K562 (cell line): ENCODE measurements around the gene ZNF598. TPM values are rescaled to one million over a fixed set of nuclear protein-coding genes. Genes with fewer than 3 reads are reported as not detected.

Experiments
- ARNT ChIP-seq, 2 experiments: fragments of 450-650 bp; IDR thresholded peaks; 2 replicates each; pipeline ENCODE4 v1.6.1; 2016; ENCODE audit warnings: mild to moderate bottlenecking in 1 of 2
- ETV5 ChIP-seq: sonication (generic); formaldehyde crosslinking; IDR thresholded peaks from 2 replicates; pipeline ENCODE4 v1.4.0; 2020; ENCODE audit warnings: low read depth, mild to moderate bottlenecking, missing genetic modification reagents
- MAFK ChIP-seq: IDR thresholded peaks from 2 replicates; pipeline ENCODE4 v1.6.1; 2011; ENCODE audit warnings: low read length, improper control_type of control experiment
- MEIS2 ChIP-seq: fragments of 450-650 bp; IDR thresholded peaks from 2 replicates; pipeline ENCODE4 v1.6.1; 2014; ENCODE audit warnings: mild to moderate bottlenecking; ENCODE audit not compliant: partially characterized antibody
- MTF1 ChIP-seq: fragments of 250-450 bp; sonication (Bioruptor Pico); IDR thresholded peaks from 2 replicates; pipeline ENCODE4 v1.9.0; 2021; ENCODE audit warnings: moderate library complexity, mild to moderate bottlenecking, inconsistent platforms, borderline replicate concordance
- ZNF133 ChIP-seq: fragments of 250-450 bp; sonication (Bioruptor Pico); IDR thresholded peaks from 2 replicates; pipeline ENCODE4 v1.4.0; 2020; ENCODE audit warnings: mild to moderate bottlenecking
- ZNF263 ChIP-seq: sonication (generic); formaldehyde crosslinking; IDR thresholded peaks from 2 replicates; pipeline ENCODE4 v1.8.0; 2022; ENCODE audit warnings: mild to moderate bottlenecking, missing genetic modification reagents, borderline replicate concordance
- ZNF311 ChIP-seq: fragments of 250-450 bp; sonication (Bioruptor Pico); IDR thresholded peaks from 2 replicates; pipeline ENCODE4 v1.4.0; 2020; ENCODE audit warnings: mild to moderate bottlenecking, moderate library complexity
- polyA plus RNA-seq, 8 experiments: library from polyadenylated mRNA; depleted of rRNA in 4 of 8; stranded (reverse) in 5 of 8; unstranded in 3 of 8; fragments of >200 nt; fragmentation: Nextera tagmentation in 2 of 8; fragmentation: Illumina TruSeq in 1 of 8; extraction: Ambion mirVana in 2 of 8; extraction: Trizol in 1 of 8; gene quantifications; 2 replicates each; pipeline versions ENCODE4 v1.2.1 to v1.2.3, GENCODE V29; 2011 to 2014; ENCODE audit warnings: inconsistent platforms in 1 of 8, missing spikeins in 1 of 8
- total RNA-seq, 7 experiments: library from RNA; depleted of rRNA in 6 of 7; stranded (reverse); fragments of >200 nt in 6 of 7; fragmentation: Illumina TruSeq in 2 of 7; extraction: Trizol in 2 of 7; gene quantifications; 2 replicates each; pipeline versions ENCODE4 v1.2.1 to v1.2.3, GENCODE V29; 2011 to 2021; ENCODE audit warnings: low replicate concordance in 1 of 7
- TF ChIP-seq, protein P1 (sequence below): fragments of 450-650 bp; IDR thresholded peaks from 2 replicates; pipeline ENCODE4 v1.7.1; 2018; ENCODE audit warnings: mild to moderate bottlenecking, low read depth; ENCODE audit not compliant: partially characterized antibody
- TF ChIP-seq, protein P2 (sequence below): IDR thresholded peaks from 2 replicates; pipeline ENCODE4 v1.6.1; 2011; ENCODE audit warnings: borderline replicate concordance, low read depth, mild to moderate bottlenecking, moderate library complexity, low read length; ENCODE audit not compliant: insufficient read depth, poor library complexity, severe bottlenecking
- TF ChIP-seq, protein P3 (sequence below): fragments of 250-450 bp; sonication (Bioruptor Pico); IDR thresholded peaks from 2 replicates; pipeline ENCODE4 v1.8.0; 2022; ENCODE audit warnings: inconsistent platforms, mild to moderate bottlenecking, moderate library complexity, borderline replicate concordance
- TF ChIP-seq, protein P4 (sequence below): fragments of 450-650 bp; IDR thresholded peaks from 2 replicates; pipeline ENCODE4 v1.6.1; 2014; ENCODE audit warnings: low read depth, mild to moderate bottlenecking, moderate library complexity, borderline replicate concordance
- TF ChIP-seq, protein P5 (sequence below): fragments of 250-450 bp; sonication (Bioruptor Pico); IDR thresholded peaks from 2 replicates; pipeline ENCODE4 v1.4.0; 2020

The ZNF598 gene
- total and polyA plus RNA-seq, 9 of the 15 experiments (the other 6 are each of a cell fraction or from before 2014, with no cell fraction given): 0.11 to 115 (median 29.6) TPM

DNA sequence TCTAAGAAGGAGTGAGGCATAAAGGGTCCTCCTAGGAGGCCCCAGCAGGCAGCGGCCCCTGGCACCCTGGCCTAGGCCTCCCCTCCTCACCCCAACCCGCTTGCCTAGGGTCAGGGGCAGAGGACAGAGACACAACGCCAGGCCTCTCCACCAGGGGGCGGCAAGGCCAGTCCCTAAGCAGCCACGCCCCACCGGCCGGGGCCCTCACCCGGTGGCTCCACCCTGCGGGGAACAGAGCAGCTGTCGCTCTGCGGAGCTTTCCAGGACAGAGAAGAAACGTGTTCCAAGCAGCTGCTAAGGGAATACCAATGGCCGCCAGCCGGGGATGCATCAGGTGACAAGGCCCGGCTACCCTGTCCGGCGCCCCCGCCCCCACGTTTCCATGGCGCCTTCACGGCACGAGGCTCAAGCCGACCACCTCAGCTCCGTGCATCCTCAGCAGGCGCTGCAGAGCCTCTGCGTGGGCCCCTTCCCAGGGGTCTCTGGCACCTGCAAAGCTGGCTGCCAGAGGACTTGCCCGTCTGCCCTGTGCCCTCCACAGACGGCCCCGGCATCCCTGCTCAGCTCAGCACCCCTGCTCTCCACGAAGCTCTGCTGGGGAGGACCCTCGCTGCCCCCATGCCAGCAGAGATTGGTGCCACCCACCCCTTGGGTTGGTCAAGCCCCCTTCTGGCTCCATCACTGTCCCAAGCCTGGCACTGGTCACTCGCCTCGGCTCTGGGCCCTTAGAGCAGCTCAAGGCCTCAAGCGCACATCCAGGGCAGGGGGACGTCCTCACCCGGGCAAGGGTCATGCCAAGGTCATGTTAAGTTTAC, 5.6 kb downstream of the ZNF598 start (continued):
- TF ChIP-seq, protein P1, sequence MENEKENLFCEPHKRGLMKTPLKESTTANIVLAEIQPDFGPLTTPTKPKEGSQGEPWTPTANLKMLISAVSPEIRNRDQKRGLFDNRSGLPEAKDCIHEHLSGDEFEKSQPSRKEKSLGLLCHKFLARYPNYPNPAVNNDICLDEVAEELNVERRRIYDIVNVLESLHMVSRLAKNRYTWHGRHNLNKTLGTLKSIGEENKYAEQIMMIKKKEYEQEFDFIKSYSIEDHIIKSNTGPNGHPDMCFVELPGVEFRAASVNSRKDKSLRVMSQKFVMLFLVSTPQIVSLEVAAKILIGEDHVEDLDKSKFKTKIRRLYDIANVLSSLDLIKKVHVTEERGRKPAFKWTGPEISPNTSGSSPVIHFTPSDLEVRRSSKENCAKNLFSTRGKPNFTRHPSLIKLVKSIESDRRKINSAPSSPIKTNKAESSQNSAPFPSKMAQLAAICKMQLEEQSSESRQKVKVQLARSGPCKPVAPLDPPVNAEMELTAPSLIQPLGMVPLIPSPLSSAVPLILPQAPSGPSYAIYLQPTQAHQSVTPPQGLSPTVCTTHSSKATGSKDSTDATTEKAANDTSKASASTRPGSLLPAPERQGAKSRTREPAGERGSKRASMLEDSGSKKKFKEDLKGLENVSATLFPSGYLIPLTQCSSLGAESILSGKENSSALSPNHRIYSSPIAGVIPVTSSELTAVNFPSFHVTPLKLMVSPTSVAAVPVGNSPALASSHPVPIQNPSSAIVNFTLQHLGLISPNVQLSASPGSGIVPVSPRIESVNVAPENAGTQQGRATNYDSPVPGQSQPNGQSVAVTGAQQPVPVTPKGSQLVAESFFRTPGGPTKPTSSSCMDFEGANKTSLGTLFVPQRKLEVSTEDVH: no peak
- TF ChIP-seq ZNF133 (CRISPR knock-in tag): no peak
- no peak; the same call in 1 of the 2 replicates for TF ChIP-seq ETV5 (CRISPR knock-in tag)
- TF ChIP-seq ARNT (IDR thresholded peaks at IDR 0.05): peak in 1 of 2 experiments; percentile 33; a peak in 1 of 4 replicates
- no peak for TF ChIP-seq MTF1 (CRISPR knock-in tag)
- TF ChIP-seq, protein P2, sequence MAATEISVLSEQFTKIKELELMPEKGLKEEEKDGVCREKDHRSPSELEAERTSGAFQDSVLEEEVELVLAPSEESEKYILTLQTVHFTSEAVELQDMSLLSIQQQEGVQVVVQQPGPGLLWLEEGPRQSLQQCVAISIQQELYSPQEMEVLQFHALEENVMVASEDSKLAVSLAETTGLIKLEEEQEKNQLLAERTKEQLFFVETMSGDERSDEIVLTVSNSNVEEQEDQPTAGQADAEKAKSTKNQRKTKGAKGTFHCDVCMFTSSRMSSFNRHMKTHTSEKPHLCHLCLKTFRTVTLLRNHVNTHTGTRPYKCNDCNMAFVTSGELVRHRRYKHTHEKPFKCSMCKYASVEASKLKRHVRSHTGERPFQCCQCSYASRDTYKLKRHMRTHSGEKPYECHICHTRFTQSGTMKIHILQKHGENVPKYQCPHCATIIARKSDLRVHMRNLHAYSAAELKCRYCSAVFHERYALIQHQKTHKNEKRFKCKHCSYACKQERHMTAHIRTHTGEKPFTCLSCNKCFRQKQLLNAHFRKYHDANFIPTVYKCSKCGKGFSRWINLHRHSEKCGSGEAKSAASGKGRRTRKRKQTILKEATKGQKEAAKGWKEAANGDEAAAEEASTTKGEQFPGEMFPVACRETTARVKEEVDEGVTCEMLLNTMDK: peak; percentile 100
- TF ChIP-seq, protein P3, sequence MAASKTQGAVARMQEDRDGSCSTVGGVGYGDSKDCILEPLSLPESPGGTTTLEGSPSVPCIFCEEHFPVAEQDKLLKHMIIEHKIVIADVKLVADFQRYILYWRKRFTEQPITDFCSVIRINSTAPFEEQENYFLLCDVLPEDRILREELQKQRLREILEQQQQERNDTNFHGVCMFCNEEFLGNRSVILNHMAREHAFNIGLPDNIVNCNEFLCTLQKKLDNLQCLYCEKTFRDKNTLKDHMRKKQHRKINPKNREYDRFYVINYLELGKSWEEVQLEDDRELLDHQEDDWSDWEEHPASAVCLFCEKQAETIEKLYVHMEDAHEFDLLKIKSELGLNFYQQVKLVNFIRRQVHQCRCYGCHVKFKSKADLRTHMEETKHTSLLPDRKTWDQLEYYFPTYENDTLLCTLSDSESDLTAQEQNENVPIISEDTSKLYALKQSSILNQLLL (CRISPR knock-in tag): no peak
- peak; percentile 47 for TF ChIP-seq MEIS2
- peak; percentile 52; the same call in 1 of the 2 replicates for TF ChIP-seq ZNF263 (CRISPR knock-in tag)
- TF ChIP-seq, protein P4, sequence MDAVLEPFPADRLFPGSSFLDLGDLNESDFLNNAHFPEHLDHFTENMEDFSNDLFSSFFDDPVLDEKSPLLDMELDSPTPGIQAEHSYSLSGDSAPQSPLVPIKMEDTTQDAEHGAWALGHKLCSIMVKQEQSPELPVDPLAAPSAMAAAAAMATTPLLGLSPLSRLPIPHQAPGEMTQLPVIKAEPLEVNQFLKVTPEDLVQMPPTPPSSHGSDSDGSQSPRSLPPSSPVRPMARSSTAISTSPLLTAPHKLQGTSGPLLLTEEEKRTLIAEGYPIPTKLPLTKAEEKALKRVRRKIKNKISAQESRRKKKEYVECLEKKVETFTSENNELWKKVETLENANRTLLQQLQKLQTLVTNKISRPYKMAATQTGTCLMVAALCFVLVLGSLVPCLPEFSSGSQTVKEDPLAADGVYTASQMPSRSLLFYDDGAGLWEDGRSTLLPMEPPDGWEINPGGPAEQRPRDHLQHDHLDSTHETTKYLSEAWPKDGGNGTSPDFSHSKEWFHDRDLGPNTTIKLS: 0 out of 2 replicates have a peak, but pooled peaks have one; percentile 52
- TF ChIP-seq MAFK: no peak
- TF ChIP-seq ZNF311 (CRISPR knock-in tag): no peak
- TF ChIP-seq, protein P5, sequence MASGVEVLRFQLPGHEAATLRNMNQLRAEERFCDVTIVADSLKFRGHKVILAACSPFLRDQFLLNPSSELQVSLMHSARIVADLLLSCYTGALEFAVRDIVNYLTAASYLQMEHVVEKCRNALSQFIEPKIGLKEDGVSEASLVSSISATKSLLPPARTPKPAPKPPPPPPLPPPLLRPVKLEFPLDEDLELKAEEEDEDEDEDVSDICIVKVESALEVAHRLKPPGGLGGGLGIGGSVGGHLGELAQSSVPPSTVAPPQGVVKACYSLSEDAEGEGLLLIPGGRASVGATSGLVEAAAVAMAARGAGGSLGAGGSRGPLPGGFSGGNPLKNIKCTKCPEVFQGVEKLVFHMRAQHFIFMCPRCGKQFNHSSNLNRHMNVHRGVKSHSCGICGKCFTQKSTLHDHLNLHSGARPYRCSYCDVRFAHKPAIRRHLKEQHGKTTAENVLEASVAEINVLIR: no peak
